ENCODE results near the gene GNB1.

Gene GNB1

DNA sequence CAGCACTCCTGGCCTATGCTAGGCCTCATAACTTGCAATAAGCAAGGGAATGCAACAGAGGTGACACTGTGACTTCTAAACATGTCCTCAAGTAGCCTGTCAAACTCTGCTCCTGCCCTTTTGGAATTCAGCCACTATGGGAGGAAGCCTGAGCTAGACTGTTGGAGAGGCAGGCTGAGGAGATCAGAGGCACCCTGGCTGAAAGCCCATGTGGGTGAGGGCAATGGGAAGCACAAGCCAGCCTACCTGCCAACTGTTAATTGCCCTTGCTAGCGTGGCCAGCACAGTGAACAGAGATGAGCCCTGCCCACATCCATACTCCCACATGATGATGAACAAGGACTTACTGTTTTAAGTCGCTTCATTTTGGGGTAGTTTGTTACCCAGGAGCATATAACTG, 17.7 kb downstream of the GNB1 start:
- no peak overlapping the region for H3K4me3 ChIP-seq (ENCODE audit: low read length)
- TF ChIP-seq, protein P1, sequence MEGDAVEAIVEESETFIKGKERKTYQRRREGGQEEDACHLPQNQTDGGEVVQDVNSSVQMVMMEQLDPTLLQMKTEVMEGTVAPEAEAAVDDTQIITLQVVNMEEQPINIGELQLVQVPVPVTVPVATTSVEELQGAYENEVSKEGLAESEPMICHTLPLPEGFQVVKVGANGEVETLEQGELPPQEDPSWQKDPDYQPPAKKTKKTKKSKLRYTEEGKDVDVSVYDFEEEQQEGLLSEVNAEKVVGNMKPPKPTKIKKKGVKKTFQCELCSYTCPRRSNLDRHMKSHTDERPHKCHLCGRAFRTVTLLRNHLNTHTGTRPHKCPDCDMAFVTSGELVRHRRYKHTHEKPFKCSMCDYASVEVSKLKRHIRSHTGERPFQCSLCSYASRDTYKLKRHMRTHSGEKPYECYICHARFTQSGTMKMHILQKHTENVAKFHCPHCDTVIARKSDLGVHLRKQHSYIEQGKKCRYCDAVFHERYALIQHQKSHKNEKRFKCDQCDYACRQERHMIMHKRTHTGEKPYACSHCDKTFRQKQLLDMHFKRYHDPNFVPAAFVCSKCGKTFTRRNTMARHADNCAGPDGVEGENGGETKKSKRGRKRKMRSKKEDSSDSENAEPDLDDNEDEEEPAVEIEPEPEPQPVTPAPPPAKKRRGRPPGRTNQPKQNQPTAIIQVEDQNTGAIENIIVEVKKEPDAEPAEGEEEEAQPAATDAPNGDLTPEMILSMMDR (IDR thresholded peaks at IDR 0.05; ENCODE audit: low read depth, low read length, poor library complexity, severe bottlenecking) = no peak
- no peak for TF ChIP-seq EZH2phosphoT487 (IDR thresholded peaks at IDR 0.05; ENCODE audit: borderline replicate concordance, low read length)
- peak overlapping the region; percentile 15 for H3K4me2 ChIP-seq (ENCODE audit: low read length)
- H3K27ac ChIP-seq (ENCODE audit: low read depth, low read length) = no peak overlapping the region; the same call in 1 of the 2 replicates
- peaks cover 78% of the 10 kb centered on the region for H3K36me3 ChIP-seq (ENCODE audit: control insufficient read depth, low read length)
- no peaks in the 10 kb centered on the region for H3K27me3 ChIP-seq (ENCODE audit: control insufficient read depth, low read length)
- H3K9me2 ChIP-seq (replicated peaks; ENCODE audit: control insufficient read depth, low read length) = no peaks in the 10 kb centered on the region
- H3K4me1 ChIP-seq (ENCODE audit: control insufficient read depth, low read length) = peaks cover 89% of the 10 kb centered on the region
- peaks cover 22% of the 10 kb centered on the region for H3F3A ChIP-seq (ENCODE audit: control insufficient read depth, insufficient read depth)
- peaks cover 49% of the 10 kb centered on the region for H4K20me1 ChIP-seq (ENCODE audit: control insufficient read depth, insufficient read depth, low read depth, low read length)
- H3K9me3 ChIP-seq (ENCODE audit: control insufficient read depth, insufficient read depth, low read length) = no peaks in the 10 kb centered on the region
- peaks cover 100% of the 10 kb centered on the region for H3K79me2 ChIP-seq (ENCODE audit: control insufficient read depth, low read length)

DNA sequence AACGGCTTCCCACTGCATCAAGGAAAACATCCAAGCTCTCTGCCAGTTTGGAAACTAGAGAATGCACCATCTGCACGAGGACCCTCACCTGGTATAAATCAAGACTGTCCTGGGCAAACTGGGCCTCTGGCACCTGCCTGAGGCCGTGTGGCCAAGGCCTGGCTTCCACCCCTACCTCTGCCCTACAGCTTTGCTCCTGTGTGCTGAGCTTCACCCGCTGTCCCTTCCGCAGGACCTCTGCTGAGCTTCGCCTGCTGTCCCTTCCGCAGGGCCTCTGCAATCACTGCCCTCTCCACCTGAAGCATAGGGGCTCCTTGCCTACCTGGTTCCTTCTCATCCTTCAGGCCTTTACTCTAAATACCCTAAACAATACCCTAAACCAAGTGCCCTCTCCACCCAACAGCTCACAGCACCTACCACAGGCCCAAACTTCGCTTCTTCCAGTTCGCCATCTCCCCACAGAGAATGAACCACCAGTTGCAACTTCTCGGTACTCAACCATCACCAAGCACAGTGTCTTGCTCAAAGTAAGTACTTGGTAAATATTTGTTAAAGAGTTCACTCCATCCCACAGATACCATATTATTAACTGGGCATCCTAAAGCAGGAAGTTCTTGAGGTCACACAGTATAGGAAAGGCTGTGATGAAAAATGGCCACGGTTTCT, 18.4 kb downstream of the GNB1 start:
- H3K27ac ChIP-seq (ENCODE audit: low read depth, low read length) = no peak overlapping the region
- no peaks in the 10 kb centered on the region for H3K27me3 ChIP-seq (ENCODE audit: control insufficient read depth, low read length)
- peak overlapping the region; percentile 9 for H3K4me2 ChIP-seq (ENCODE audit: low read length)
- H4K20me1 ChIP-seq (ENCODE audit: control insufficient read depth, insufficient read depth, low read depth, low read length) = peaks cover 43% of the 10 kb centered on the region
- no peaks in the 10 kb centered on the region for H3K9me2 ChIP-seq (replicated peaks; ENCODE audit: control insufficient read depth, low read length)
- peaks cover 89% of the 10 kb centered on the region for H3K4me1 ChIP-seq (ENCODE audit: control insufficient read depth, low read length)
- no peak overlapping the region for H3K4me3 ChIP-seq (ENCODE audit: low read length)
- TF ChIP-seq, protein P1 (IDR thresholded peaks at IDR 0.05; ENCODE audit: low read depth, low read length, poor library complexity, severe bottlenecking) = no peak
- TF ChIP-seq EZH2phosphoT487 (IDR thresholded peaks at IDR 0.05; ENCODE audit: borderline replicate concordance, low read length) = no peak
- no peaks in the 10 kb centered on the region for H3K9me3 ChIP-seq (ENCODE audit: control insufficient read depth, insufficient read depth, low read length)
- peaks cover 73% of the 10 kb centered on the region for H3K36me3 ChIP-seq (ENCODE audit: control insufficient read depth, low read length)
- peaks cover 24% of the 10 kb centered on the region for H3F3A ChIP-seq (ENCODE audit: control insufficient read depth, insufficient read depth)
- H3K79me2 ChIP-seq (ENCODE audit: control insufficient read depth, low read length) = peaks cover 100% of the 10 kb centered on the region

DNA sequence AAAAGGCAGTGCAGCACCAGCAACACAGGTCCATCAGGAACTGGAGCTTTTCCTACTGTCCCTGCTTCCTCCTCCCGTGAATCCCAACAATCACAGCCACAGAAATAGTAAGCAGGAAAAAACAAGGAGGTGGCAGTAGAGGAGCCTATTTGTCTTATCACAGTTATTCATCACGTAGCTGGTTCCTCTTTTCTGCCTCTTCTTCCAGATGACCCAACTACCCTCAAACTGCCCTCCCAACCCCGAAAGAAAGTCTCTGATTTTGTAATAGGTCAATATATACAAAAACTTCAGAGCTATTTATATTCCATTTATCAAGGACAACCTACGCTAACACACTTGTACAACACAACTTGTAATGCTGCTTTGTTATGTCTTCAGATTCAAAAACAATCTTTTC, 21.4 kb downstream of the GNB1 start:
- Histone ChIP-seq H3K4me1 (ENCODE audit: control insufficient read depth, low read length) (peaks cover 94% of the 10 kb centered on the region), H3K9me3 (ENCODE audit: control insufficient read depth, insufficient read depth, low read length) (no peaks in the 10 kb centered on the region), H3K4me3 (ENCODE audit: low read length) (no peak overlapping the region), H3K36me3 (ENCODE audit: control insufficient read depth, low read length) (peaks cover 53% of the 10 kb centered on the region), H3K9me2 (replicated peaks; ENCODE audit: control insufficient read depth, low read length) (no peaks in the 10 kb centered on the region), H3K4me2 (ENCODE audit: low read length) (peak overlapping the region; percentile 44), H4K20me1 (ENCODE audit: control insufficient read depth, insufficient read depth, low read depth, low read length) (peaks cover 33% of the 10 kb centered on the region), H3K27ac (ENCODE audit: low read depth, low read length) (peak overlapping the region; percentile 59), H3F3A (ENCODE audit: control insufficient read depth, insufficient read depth) (peaks cover 43% of the 10 kb centered on the region), H3K79me2 (ENCODE audit: control insufficient read depth, low read length) (peaks cover 100% of the 10 kb centered on the region), H3K27me3 (ENCODE audit: control insufficient read depth, low read length) (no peaks in the 10 kb centered on the region)
- TF ChIP-seq, protein P1 (IDR thresholded peaks at IDR 0.05; ENCODE audit: low read depth, low read length, poor library complexity, severe bottlenecking) = no peak
- no peak for TF ChIP-seq EZH2phosphoT487 (IDR thresholded peaks at IDR 0.05; ENCODE audit: borderline replicate concordance, low read length)

All from DOHH2 (cell line).